Limb (tissue), 2 donors: ENCODE results near the gene PRAMEF14.
A peak's percentile ranks its signal among the peaks of the same experiment; 100 is the strongest.
"Not testable (repeated sequence)": the region's sequence is repeated elsewhere in the genome, so short reads cannot be mapped to it uniquely, and the experiment has no call there.

Source experiments
- DNase-seq, 2 donors: peaks; one replicate each; pipeline ENCODE4 v3.0.0-alpha.2; 2016; ENCODE audit errors: extremely low spot score in 2 of 2

The PRAMEF14 gene, protein sequence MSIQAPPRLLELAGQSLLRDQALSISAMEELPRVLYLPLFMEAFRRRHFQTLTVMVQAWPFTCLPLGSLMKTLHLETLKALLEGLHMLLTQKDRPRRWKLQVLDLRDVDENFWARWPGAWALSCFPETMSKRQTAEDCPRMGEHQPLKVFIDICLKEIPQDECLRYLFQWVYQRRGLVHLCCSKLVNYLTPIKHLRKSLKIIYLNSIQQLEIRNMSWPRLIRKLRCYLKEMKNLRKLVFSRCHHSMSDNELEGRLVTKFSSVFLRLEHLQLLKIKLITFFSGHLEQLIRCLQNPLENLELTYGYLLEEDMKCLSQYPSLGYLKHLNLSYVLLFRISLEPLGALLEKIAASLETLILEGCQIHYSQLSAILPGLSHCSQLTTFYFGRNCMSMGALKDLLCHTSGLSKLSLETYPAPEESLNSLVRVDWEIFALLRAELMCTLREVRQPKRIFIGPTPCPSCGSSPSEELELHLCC

DNA sequence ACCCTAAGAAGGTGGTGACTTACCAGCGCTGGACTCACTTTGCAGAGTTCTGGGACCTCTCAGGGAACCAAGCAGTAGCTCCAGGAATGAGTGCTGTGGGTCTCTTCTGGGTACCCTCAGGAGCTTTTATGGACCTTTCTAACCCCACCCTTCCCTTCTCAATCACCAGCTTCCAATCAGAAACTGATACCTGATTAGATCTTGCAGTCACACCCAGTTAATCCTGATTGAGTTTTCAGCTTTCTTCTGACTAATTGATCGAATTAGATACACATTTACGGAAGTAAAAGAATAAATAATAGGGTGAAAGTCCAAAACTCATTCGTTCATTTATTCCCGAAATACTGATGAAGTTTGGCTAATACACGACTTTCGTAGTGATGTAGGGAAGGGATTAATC is at the start of gene PRAMEF14:
Gene PRAMEF14 (minus strand): TSS at position 101 of the 400 bp plus-strand sequence. CDS start 1,820 bp downstream, outside the sequence.
- not testable (repeated sequence) for DNase-seq

DNA sequence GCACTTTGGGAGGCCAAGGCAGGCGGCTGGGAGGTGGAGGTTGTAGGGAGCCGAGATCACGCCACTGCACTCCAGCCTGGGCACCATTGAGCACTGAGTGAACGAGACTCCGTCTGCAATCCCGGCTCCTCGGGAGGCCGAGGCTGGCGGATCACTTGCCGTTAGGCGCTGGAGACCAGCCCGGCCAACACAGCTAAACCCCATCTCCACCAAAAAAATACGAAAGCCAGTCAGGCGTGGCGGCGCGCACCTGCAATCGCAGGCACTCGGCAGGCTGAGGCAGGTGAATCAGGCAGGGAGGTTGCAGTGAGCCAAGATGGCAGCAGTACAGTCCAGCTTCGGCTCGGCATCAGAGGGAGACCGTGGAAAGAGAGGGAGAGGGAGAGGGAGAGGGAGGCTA is 48.4 kb upstream of the PRAMEF14 start:
- not testable (repeated sequence) for DNase-seq

DNA sequence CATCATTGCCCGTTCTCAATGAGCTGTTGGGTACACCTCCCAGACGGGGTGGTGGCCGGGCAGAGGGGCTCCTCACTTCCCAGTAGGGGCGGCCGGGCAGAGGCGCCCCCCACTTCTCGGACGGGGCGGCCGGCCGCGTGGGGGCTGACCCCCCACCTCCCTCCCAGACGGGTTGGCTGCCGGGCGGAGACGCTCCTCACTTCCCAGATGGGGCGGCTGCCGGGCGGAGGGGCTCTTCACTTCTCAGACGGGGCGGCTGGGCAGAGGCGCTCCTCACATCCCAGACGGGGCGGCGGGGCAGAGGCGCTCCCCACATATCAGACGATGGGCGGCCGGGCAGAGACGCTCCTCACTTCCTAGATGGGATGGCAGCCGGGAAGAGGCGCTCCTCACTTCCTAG is 47.8 kb upstream of the PRAMEF14 start:
- DNase-seq, result not testable (repeated sequence)

DNA sequence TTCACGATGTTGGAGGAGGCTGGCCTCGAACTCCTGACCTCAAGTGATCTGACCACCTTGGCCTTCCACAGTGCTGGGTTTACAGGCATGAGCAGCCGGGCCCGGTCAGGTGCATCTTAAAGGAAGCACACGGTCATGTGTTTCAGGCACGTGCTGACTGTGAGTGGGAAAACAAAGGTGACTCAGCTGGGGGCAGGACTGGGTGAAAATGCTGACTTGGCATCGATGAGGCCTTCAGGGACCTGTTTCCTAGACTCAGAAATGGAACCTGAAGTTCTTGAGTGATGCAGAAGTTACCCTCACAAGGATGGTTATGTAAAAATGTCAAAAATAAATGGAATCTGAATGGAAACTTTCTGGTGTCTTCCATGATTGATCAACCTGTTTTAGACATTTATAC is 46.1 kb upstream of the PRAMEF14 start:
- DNase-seq, result not testable (repeated sequence)

DNA sequence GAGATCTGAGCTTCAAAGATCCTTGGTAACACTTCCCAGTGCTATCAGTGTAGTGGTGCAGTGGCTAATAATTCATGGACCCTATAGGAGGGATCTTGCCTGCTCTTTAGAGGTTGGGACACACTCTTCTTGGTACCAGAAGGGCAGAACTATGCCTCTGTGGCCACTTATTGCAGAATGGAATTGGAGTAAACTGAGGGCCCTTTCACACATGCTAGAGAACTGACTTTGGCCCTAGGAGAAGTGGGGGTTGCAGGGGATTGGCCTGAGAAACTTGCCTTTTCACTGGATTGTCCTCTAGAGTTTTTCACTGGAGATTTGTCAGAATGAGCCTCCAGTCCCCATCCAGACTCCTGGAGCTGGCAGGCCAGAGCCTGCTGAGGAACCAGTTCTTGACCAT is 42.4 kb upstream of the PRAMEF14 start, which contains the start of gene PRAMEF17:
Gene PRAMEF17 (plus strand): TSS at position 301 of the 400 bp plus-strand sequence. CDS start 26 bp downstream, at position 327.
- not testable (repeated sequence) for DNase-seq

DNA sequence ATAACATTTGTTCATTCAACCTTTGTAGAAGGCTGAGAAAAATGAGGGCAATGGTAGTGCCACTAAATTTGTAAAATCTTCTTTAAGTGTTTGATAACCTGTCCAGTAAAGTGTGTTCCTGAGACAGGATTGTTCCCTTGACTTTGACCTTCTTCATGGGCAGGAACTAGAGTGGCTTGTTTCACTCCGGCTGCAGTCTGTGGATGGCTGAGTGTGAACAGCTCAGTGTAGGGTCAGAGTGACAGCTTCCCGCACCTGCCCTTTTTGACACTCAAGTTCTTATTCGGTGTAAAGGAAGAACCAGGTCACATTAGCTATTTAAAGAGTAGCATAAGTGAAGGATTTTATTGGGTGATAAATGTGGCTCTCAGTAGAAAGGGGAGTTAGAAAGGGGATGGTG is 33.4 kb upstream of the PRAMEF14 start:
- DNase-seq, result not testable (repeated sequence)

DNA sequence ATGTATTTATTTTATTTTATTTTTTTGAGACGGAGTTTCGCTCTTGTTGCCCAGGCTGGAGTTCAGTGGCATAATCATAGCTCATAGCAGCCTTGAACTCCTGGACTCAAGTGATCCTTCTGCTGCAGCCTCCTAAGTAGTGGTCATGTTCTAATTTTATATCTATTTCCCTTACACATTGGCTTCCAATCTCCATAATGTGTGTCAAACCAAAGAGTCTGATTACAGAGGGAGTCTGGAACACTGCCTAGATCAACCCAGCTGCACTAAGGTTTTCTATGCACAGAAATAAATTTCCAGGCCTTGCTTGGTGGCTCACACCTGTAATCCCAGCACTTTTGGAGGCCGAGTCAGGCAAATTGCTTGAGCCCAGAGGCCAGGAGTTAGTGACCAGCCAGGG is 32.0 kb upstream of the PRAMEF14 start:
- DNase-seq, result not testable (repeated sequence)

DNA sequence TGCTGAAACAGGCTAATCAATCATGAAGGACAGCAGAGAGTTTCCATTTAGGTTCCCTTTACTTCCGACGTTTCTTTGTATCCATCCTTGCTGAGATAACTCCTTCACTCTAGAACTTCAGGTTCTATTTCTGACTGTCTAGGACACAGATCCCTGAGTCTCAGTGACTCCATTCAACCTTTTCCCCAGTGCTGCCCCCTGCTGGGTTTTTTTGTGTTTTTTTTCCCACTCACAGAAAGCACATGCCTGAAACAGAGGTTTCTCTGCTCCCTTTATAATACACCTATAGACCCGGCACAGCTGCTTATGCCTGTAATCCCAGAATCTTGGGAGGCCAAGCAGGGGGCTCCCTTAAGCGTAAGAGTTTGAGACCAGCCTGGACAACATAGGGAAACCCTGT is 21.6 kb upstream of the PRAMEF14 start:
- not testable (repeated sequence) for DNase-seq

DNA sequence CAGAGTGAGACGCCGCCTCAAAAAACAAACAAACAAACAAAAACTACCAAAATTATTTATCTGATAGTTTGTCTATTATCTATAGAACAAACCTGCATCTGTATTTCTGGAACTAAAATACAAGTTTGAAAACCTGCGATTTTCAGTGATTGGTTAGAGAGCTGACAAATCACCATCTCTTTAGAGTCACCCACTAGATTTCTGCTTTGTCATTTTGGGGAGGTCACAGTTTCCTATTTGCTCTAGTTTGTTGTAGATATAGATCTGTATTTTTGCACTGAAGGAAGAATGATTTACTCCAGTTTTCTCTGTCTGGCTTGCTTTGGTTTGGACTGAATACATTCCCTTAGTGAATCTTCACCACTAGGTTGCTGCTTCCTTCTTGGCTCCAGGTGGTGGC is 19.6 kb upstream of the PRAMEF14 start:
- DNase-seq, result not testable (repeated sequence)

DNA sequence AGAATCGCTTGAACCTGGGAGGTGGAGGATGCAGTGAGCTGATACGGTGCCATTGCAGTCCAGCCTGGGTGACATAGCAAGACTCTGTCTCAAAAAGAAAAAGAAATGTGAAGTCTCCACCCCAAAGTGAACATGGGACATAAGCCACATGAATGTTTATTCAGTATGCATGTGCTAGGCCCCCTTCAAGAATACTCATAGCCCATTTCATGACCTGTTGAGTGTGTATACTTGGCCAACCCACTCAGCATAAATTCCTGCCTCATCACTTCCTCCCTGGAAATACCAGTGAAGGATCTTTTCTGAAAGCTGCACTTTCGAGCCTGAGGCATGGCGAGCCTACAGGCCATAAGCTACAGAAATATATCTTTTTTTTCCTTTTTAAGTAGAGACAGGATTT is 18.0 kb upstream of the PRAMEF14 start:
- DNase-seq, result not testable (repeated sequence)

DNA sequence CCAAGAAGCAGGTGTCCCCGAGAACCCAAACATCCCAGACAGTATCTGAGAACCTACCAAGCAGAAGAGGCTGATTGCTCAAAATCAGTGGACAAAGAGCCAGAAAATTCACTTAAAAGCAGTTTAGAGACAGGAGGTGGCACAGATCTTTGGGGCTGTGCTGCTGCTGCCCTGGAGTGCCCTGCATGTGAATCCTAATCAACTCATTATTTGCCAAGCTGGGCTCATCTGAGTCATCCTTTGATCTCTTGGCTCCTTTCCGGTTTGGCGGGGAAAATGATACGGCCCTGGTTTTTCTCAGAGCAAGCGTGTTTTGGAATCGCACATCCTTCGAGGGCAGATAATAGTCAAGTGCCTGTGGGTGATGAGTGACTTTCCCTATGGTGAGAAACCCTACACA is 15.4 kb upstream of the PRAMEF14 start:
- not testable (repeated sequence) for DNase-seq

DNA sequence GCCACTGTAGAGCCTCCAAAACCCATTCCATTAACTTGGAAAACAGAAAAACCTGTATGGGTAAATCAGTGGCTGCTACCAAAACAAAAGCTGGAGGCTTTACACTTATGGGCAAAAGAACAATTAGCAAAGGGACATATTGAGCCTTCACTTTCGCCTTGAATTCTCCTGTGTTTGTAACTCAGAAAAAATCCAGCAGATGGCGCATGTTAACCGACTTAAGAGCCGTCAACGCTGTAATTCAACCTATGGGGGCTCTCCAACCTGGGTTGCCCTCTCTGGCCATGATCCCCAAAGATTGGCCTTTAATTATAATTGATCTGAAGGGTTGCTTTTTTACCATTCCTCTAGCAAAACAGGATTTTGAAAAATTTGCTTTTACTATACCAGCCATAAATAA is 9.8 kb upstream of the PRAMEF14 start:
- peak; percentile 26 to 39 for DNase-seq

DNA sequence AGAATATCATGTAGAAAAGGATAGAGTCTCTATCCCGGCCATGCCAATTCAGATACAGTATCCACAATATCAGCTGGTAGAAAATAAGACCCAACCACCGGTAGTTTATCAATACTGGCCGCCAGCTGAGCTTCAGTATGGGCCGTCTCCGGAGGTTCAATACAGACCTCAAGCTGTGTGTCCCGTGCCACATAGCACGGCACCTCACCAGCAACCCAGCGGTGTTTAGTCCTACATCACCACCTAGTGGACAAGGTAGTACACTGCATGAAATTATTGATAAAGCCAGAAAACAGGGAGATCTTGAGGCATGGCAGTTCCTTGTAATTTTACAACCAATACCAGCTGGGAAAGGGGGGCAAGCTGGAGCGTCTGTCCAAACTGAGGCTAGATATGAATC is 7.5 kb upstream of the PRAMEF14 start:
- DNase-seq, result not testable (repeated sequence)

DNA sequence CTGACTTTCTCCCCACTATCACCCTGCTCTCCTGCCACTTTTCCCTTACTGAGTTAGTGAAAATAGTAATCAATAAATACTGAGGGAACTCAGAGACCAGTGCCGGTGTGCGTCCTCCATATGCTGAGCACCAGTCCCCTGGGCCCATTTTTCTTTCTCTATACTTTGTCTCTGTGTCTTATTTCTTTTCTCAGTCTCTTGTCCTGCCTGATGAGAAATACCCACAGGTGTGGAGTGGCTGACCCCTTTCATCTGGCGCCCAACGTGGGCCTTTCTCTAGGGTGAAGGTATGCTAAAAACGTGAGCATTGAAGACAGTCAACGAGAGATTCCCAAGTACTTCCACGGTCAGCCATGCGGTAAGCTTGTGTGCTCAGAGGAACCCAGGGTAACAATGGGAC is 6.5 kb upstream of the PRAMEF14 start:
- not testable (repeated sequence) for DNase-seq

DNA sequence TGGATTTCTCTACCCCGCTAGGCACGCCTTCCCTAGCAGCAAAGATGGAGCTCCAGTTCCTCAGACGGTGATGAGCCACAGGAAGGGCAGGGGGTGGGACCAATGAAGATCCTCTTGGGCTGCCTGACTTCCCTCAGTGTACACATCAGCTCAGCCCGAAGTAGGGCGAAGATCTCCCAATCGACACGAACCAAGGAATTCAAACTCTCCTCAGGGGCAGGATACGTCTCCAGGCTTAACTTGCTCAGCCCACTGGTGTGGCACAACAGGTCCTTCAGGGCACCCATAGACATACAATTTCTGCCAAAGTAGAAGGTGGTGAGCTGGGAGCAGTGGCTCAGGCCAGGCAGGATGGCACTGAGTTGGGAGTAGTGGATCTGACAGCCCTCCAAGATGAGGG is 4.4 kb downstream of the PRAMEF14 start:
- not testable (repeated sequence) for DNase-seq

DNA sequence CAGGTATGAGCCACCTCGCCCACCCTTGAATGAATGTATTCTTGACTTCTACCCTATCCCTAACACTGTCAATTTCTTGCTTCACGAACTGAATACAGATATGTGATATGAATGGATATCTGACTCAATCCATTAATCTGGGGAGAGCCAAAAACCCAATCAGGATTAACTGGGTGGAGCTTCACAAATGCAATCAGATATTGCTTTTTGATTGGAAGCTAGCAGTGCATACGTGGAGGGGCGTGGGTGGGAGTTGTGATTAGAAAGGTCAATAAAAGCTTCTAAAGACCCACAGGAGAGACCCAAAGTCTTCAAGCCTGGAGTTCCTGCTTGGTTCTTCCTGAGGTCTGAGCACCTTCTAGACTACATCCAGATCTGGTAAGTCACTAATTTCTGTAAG is 31.7 kb downstream of the PRAMEF14 start, which contains the start of gene PRAMEF15:
Gene PRAMEF15 (plus strand): TSS at position 301 of the 400 bp plus-strand sequence. CDS start 2,827 bp downstream, outside the sequence.
- not testable (repeated sequence) for DNase-seq

DNA sequence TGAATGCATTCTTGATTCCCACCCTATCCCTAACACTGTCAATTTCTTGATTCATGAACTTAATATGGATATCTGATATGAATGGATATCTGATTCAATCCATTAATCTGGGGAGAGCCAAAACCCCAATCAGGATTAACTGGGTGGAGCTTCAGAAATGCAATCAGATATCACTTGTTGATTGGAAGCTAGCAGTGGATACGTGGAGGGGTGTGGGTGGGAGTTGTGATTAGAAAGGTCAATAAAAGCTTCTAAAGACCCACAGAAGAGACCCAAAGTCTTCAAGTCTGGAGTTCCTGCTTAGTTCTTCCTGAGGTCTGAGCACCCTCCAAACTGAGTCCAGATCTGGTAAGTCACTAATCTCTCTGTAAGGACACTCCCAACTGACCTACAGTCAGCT is 43.7 kb downstream of the PRAMEF14 start, which contains the start of gene PRAMEF33:
Gene PRAMEF33 (plus strand): TSS at position 301 of the 400 bp plus-strand sequence. CDS start 2,416 bp downstream, outside the sequence.
- not testable (repeated sequence) for DNase-seq

DNA sequence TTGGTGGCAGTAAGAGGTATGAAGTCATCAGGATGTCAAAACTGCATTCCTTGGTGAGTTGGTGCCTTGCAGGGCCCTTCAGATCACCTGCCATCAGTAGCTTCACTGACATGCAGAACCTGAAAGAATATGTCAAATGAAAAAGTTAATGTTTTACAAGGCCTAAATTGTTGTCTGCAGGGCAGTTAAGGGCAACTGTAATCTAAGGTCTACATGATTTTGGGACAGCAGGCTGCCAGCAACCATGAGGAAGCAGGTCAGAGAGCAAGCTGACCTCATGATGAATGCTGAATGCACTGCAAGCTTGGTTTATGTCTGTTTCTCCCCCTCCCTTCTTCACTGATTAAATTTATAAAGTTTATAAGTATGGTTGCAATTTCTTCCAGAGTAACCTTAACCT is 44.7 kb downstream of the PRAMEF14 start:
- not testable (repeated sequence) for DNase-seq

DNA sequence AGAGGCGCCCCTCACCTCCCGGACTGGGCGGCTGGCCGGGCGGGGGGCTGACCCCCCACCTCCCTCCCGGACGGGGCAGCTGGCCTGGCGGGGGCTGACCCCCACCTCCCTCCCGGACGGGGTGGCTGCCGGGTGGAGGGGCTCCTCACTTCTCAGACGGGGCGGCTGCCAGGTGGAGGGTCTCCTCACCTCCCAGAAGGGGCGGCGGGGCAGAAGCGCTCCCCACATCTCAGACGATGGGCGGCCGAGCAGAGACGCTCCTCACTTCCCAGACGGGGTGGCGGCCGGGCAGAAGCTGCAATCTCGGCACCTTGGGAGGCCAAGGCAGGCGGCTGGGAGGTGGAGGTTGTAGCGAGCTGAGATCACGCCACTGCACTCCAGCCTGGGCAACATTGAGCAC is 48.2 kb downstream of the PRAMEF14 start:
- DNase-seq, result not testable (repeated sequence)

DNA sequence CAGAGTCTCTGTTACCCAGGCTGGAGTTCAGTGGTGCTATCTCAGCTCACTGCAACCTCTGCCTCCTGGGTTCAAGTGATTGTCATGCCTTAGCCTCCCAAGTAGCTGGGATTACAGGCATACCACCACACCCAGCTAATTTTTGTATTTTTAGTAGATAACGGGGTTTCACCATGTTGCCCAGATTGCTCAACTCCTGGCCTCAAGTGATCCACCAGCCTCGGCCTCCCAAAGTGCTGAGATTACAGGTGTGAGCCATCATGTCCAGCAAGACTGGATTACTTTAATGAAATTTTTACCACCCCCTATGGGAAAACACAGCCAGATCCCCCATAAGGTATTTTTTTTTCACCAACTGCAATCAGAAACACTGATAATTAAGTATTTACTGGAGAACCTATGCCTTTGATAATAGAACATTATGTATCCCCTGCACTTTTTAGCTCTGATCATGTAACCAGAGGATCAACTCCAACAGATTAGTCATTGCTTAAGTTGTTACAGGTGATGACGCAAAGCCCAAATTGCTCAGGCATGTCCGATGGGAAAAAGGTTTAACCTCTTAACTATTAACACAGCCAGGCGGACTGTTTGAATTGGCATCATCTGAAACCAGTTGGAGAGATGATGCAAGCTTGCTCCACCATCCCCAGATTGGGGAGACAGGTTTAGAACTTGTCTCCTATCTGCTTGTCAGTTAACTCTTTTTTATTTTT is 49.6 kb downstream of the PRAMEF14 start:
- DNase-seq, result not testable (repeated sequence)
